NCI-H460 (cell line): ENCODE measurements around the gene AFG1L. TPM values are rescaled to one million over a fixed set of nuclear protein-coding genes. Genes with fewer than 3 reads are reported as not detected.
"Not testable (repeated sequence)": the region's sequence is repeated elsewhere in the genome, so short reads cannot be mapped to it uniquely, and the experiment has no call there.

ENCODE experiments used
- DNase-seq: peaks from one replicate; pipeline ENCODE4 v3.0.0-alpha.2; 2016; ENCODE audit warnings: low read depth; ENCODE audit errors: extremely low read depth
- total RNA-seq: library from RNA; depleted of rRNA; stranded (reverse); fragments of >200 nt; shearing (Covaris generic); gene quantifications from 2 replicates; pipeline ENCODE4 v1.2.3, GENCODE V29; 2014

The AFG1L gene
- total RNA-seq, 1 experiment from 2014 or later: 2.3 TPM

DNA sequence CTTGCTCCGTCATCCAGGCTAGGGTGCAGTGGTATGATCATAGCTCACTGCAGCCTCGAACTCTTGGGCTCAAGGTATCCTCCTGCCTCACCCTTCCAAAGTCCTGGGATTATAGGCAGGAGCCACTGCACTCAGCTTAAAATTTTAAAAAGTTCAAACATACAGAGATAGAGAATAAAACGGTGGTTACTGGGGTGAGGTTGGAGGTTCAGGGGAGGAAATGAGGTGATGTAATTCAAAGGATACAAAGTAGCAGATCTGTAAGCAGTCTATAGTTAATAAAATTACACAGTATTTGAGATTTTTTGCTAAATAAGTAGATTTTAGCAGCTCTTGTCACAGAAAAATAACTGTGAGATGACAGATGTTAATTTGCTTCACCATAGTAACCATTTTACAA is 7.5 kb upstream of the AFG1L start:
- DNase-seq: no peak

DNA sequence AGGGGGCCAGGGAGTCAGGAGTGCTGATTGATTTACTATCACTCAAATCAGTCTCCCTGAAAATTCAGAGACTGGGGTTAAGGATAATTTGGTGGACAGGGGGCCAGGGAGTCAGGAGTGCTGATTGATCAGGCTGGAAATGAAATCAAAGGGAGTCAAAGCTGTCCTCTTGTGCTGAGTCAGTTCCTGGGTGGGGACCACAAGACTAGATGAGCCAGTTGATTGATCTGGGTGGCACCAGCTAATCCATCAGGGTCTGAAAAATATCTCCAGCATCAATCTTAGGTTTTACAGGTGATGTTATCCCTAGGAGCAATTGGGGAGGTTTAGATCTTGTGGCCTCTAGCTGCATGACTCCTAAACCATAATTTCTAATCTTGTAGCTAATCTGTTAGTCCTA is 6.1 kb upstream of the AFG1L start:
- no peak for DNase-seq

DNA sequence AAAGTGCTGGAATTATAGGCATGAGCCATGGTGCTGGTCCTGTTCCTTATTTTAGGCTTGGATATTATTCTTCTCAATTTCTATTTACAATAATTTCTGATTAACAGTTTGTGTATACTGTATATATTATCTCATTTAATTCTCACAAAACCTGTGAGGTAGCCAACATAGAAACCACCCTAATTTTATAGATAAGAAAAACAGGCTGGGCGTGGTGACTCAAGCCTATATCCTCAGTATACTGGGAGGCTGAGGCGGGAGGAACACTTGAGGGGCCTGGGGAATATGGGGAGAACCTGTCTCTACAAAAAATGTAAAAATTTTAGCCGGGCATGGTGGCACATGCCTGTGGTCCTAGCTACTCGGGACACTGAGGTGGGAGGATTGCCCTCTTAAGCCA is 3.8 kb upstream of the AFG1L start:
- no peak for DNase-seq

DNA sequence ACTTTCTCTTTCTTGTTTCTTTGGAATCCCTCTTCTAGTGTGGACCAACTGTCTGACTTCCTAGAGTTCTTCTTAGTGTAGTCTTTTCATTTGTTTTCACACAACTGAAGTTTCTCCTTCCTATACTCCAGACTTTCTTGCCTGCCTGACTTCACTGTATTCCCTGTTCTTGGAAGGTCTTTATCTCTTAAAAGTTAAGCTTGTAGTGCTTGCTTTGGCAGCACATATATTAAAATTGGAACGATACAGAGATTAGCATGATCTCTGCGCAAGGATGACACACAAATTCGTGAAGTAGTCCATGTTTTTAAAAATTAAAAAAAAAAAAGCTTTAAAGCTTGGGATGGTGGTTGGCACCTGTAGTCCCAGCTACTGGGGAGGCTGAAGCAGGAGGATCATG is 2.3 kb upstream of the AFG1L start:
- DNase-seq: not testable (repeated sequence)

- no peak for DNase-seq
Observed at GRCh38 chr6:108293527-108294296, 1.1 kb upstream of the AFG1L start.

DNA sequence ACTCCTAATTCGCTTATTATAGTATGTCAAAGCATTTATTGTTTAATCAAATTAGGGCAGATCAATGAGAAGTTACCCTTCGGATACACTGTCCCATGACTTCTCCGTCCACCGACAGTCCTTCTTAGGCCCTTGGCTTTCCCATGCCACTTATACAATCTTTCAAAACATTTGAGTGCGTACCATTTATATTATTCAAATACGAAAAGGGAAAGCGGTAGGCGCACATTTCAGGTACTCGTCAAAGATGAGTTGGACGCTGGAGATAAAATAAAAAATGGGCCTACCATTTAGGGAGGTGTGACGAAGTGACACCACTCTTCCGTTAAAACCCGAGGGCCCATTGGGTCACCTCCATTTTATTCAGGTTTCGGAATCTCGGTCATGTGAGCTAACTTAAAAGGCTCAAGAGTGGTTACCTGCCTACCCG is 542 bp upstream of the AFG1L start:
- no peak for DNase-seq

DNA sequence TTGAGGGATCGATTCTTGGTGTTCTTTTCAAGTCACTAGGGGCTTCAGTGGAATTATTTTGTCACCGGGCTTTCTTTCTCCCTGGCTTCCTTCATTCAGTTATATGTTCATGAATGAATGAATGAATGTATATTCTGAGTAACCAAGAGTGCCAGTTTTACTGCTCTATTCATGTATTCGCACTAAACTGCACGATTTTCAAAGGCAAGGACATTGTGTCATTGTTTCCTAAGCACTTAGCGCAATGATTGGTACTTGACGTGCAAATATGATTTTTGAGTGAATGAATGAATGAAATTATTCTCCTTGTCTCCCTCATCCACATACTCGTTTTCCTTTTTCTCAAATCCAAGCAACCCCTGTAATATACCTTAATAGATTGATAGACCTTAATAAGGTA is 822 bp downstream of the AFG1L start:
- DNase-seq: no peak

GRCh38 chr6:108302386-108302785 is 7.5 kb downstream of the AFG1L start:
- DNase-seq: no peak

- no peak for DNase-seq
Observed at GRCh38 chr6:108304646-108305045, 9.8 kb downstream of the AFG1L start.

GRCh38 chr6:108308641-108309040 is 13.8 kb downstream of the AFG1L start:
- not testable (repeated sequence) for DNase-seq

GRCh38 chr6:108309844-108310243 is 15.0 kb downstream of the AFG1L start:
- no peak for DNase-seq

DNA sequence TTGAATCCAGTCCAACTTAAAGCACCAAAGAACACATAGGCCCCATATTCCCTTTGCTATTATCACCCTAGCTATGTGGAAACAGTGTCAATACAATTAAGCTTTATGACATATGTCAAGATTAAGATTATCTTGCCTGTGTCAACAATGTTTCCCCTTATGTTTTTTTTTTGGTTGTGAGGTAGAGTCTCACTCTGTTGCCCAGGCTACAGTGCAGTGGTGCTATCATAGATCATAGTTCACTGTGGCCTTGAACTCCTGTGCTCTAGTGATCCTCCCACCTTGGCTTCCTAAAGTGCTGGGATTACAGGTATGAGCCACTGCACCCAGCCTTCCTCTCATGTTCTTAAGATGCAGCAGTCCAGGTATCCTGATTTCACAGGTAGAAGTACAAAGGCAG is 17.8 kb downstream of the AFG1L start:
- DNase-seq: no peak

DNA sequence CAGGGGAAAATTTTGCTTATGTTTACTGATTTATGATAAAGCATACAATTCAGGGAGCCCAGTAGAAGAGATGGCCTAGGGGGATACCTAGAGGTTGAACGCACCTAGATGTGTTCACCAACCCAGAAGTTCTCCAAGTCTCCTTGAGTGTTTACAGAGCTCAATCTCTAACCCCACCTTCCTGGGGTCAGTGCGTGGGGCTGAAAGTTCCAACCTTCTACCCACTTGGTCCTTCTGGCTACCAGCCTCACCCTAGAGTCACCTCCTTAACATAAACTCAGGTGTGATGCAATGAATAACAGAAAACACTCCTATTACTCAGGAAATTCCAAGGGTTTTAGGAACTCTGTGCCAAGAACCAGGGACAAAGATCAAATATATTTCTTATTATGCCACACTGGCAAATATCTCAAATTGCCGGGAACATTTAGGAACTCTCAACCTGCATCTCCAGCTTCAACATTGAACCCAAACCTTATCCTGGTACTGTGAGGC is 26.4 kb downstream of the AFG1L start:
- no peak for DNase-seq

- no peak for DNase-seq
Observed at GRCh38 chr6:108322728-108323127, 27.9 kb downstream of the AFG1L start.

- no peak for DNase-seq
Observed at GRCh38 chr6:108323710-108324466, 29.0 kb downstream of the AFG1L start.

DNA sequence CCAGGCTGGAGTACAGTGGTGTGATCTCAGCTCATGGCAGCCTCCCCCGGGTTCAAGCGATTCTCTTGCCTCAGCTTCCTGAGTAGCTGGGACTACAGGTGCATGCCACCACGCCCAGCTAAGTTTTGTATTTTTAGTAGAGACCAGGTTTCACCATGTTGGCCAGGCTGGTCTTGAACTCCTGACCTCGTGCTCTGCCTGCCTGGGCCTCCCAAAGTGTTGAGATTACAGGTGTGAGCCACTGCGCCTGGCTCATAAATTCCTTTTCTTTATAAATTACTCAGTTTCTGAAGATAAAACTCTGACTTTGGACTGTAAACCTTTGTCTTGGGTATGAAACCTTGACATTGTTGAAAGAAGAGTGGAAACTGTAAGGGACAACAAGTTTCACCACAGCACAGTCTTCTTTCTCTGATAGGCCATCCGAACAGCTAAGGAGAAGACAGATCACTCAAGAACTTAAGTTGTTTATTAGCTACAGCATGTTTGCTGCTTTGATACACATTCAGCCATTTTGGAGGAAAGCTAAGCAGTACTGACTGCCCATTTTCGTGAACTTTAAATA is 35.4 kb downstream of the AFG1L start:
- not testable (repeated sequence) for DNase-seq

GRCh38 chr6:108330806-108331205 is 36.0 kb downstream of the AFG1L start:
- no peak for DNase-seq

GRCh38 chr6:108331982-108332381 is 37.1 kb downstream of the AFG1L start:
- DNase-seq: no peak

GRCh38 chr6:108336971-108337370 is 42.1 kb downstream of the AFG1L start:
- no peak for DNase-seq

DNA sequence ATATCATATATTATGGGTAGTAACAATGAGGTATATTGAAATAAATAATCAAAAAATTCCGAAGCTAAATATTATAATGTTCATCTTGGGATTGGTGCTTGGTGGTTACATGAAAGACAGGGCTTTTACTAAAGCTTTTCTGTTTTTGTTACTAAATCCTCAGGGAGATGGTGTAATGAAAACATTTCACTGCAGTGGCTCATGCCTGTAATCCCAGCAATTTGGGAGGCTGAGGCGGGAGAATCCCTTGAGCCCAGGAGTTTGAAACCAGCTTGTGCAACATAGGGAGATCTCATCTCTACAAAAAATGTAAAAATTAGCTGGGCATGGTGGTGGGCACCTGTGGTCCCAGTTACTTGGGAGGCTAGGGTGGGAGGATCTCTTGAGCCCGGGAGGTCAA is 42.9 kb downstream of the AFG1L start:
- no peak for DNase-seq

GRCh38 chr6:108341372-108341771 is 46.5 kb downstream of the AFG1L start:
- no peak for DNase-seq

GRCh38 chr6:108343894-108344293 is 49.0 kb downstream of the AFG1L start:
- DNase-seq: no peak
